ENCODE data around the gene TTLL6. TPM values are rescaled to one million over a fixed set of nuclear protein-coding genes. Genes with fewer than 3 reads are reported as not detected.

Gene TTLL6
- total RNA-seq, 2 donors from 2014 or later: 0.49 to 2.1 TPM

DNA sequence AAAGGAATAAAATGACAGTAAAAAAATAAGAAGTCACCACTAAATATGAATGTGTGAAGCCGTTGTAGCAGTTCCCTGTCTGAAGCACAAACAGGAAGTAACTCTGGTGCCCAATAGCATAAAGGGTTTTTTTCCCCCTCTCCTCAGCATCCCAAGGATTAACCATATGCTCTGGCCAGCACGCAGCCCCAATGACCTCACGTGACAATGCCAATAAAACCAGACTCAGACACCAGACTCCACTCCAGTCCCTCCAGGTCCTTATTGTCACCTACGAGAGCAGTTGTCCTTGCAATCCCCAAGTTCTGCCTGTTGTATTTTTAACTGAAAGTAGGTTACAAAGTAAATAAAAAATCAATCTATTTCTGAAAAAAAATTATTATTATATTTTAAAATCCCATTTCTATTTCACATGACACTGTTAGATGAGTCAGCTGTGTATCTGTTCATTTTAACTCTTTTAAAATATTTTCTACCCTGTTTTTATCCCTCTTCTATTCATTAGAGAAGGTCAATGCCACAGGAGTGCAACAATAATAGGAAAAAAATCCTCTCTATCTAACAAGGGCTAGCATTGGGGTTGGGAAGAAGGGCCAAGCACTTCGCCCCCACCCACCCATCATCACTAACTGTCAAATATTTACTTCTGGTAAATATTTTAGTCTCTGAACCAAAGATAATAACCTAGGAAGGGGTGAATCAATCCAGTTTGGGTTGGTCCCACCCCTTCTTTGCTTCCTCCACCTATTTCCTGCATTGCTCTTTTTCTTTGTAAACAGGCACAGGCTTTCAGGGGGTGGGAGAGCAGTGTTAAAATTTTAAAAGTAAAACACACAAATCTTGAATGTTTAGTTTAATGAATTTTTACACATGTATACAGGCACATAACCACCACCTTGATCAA, 101.3 kb downstream of the TTLL6 start:
- no peak overlapping the region for H3K27ac ChIP-seq (ENCODE audit: low read depth, low read length)
- H3K36me3 ChIP-seq (ENCODE audit: control insufficient read depth, insufficient read depth, low read length): no peaks in the 10 kb centered on the region
- Mint-ChIP-seq H3K9me3 (no peaks in the 10 kb centered on the region), H3K4me3 (no peak overlapping the region), H3K36me3 (ENCODE audit: low read depth) (no peaks in the 10 kb centered on the region), H3K27ac (no peak overlapping the region), H3K27me3 (ENCODE audit: insufficient read depth) (peaks cover 98% of the 10 kb centered on the region), H3K4me1 (peaks cover 12% of the 10 kb centered on the region)
- no peak for DNase-seq
- WGBS, 2 experiments (ENCODE audit: insufficient coverage in 1 of 2, insufficient read length in 1 of 2): 68 to 100% methylated on average over 1 to 5 of the region's 5 CpGs
- no peaks in the 10 kb centered on the region for H3K4me1 ChIP-seq (ENCODE audit: control insufficient read depth, insufficient read depth, low read length)
- peaks cover 100% of the 10 kb centered on the region for H3K27me3 ChIP-seq (ENCODE audit: control insufficient read depth, insufficient read depth, low read length, poor library complexity, severe bottlenecking)
- H3K9me3 ChIP-seq (ENCODE audit: control insufficient read depth, low read length): no peaks in the 10 kb centered on the region
- TF ChIP-seq, protein P1, sequence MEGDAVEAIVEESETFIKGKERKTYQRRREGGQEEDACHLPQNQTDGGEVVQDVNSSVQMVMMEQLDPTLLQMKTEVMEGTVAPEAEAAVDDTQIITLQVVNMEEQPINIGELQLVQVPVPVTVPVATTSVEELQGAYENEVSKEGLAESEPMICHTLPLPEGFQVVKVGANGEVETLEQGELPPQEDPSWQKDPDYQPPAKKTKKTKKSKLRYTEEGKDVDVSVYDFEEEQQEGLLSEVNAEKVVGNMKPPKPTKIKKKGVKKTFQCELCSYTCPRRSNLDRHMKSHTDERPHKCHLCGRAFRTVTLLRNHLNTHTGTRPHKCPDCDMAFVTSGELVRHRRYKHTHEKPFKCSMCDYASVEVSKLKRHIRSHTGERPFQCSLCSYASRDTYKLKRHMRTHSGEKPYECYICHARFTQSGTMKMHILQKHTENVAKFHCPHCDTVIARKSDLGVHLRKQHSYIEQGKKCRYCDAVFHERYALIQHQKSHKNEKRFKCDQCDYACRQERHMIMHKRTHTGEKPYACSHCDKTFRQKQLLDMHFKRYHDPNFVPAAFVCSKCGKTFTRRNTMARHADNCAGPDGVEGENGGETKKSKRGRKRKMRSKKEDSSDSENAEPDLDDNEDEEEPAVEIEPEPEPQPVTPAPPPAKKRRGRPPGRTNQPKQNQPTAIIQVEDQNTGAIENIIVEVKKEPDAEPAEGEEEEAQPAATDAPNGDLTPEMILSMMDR (conservative IDR thresholded peaks at IDR 0.05): no peak
- no peak overlapping the region for H3K4me3 ChIP-seq (ENCODE audit: low read length)
- no peak overlapping the region for H3K9ac ChIP-seq (ENCODE audit: extremely low read depth, low read length, poor library complexity, severe bottlenecking)

Small RNA genes lying within 50 kb of the gene (microRNA-seq; reads per million reads assigned to microRNA genes)
- gene MIR3185 (ENCODE audit: borderline microRNAs expressed): not detected

Other genes starting within 250 kb of the TTLL6 start
- not detected for gene HOXB4, start 238.9 kb downstream of the TTLL6 start, total RNA-seq
- gene HOXB3, start 227.0 kb downstream of the TTLL6 start, total RNA-seq: not detected
- not detected for gene HOXB5, start 223.4 kb downstream of the TTLL6 start, total RNA-seq
- not detected for gene HOXB6, start 212.2 kb downstream of the TTLL6 start, total RNA-seq
- gene HOXB7, start 206.2 kb downstream of the TTLL6 start, total RNA-seq: not detected
- not detected for gene HOXB8, start 201.9 kb downstream of the TTLL6 start, total RNA-seq
- gene HOXB9, start 190.9 kb downstream of the TTLL6 start, total RNA-seq: not detected
- gene PRAC1, start 94.7 kb downstream of the TTLL6 start, total RNA-seq: not detected
- gene PRAC2, start 94.0 kb downstream of the TTLL6 start, total RNA-seq: not detected
- gene HOXB13, start 88.5 kb downstream of the TTLL6 start, total RNA-seq: not detected
- gene CALCOCO2, start 13.8 kb upstream of the TTLL6 start, total RNA-seq: 10 to 100 TPM; 38.4 to 45.2 TPM
- 10 to 100 TPM; 52.9 to 59.8 TPM for gene ATP5MC1, start 75.6 kb upstream of the TTLL6 start, total RNA-seq
- gene UBE2Z, start 91.2 kb upstream of the TTLL6 start, total RNA-seq: 10 to 100 TPM; 90.2 to 99.0 TPM
- 100 to 1,000 TPM; 152 to 175 TPM for gene SNF8, start 127.6 kb upstream of the TTLL6 start, total RNA-seq
- gene GIP, start 151.4 kb upstream of the TTLL6 start, total RNA-seq: 1 to 10 TPM in 1 of 2 donors, not detected in 1; 1.1 TPM
- gene IGF2BP1, start 180.2 kb upstream of the TTLL6 start, total RNA-seq: 100 to 1,000 TPM; 333 to 360 TPM

Data from endodermal cell (in vitro differentiated cells).